Fibroblast of lung (primary cell): ENCODE data around the gene ADAM23. TPM values are rescaled to one million over a fixed set of nuclear protein-coding genes. Genes with fewer than 3 reads are reported as not detected.
A peak's percentile ranks its signal among the peaks of the same experiment; 100 is the strongest.
"Not testable (repeated sequence)": the region's sequence is repeated elsewhere in the genome, so short reads cannot be mapped to it uniquely, and the experiment has no call there.

Source experiments
- DNase-seq, 2 donors: peaks; one replicate each; pipeline versions ENCODE4 v3.0.0 to v3.0.0-alpha.2; 2010; ENCODE audit warnings: low read depth in 2 of 2
- H2AFZ ChIP-seq: 2 replicates; pipeline ENCODE4 v1.5.1; 2012; ENCODE audit warnings: low read length, control low read depth, inconsistent platforms
- H3K27ac ChIP-seq: 2 replicates; pipeline ENCODE4 v1.5.1; 2011; ENCODE audit warnings: low read length, control low read depth; ENCODE audit not compliant: insufficient read depth
- H3K27me3 ChIP-seq: 2 replicates; pipeline ENCODE4 v1.5.1; 2011; ENCODE audit warnings: mild to moderate bottlenecking, low read length; ENCODE audit not compliant: control insufficient read depth, insufficient read depth
- H3K36me3 ChIP-seq: 2 replicates; pipeline ENCODE4 v1.5.1; 2011; ENCODE audit warnings: low read length; ENCODE audit not compliant: control insufficient read depth, insufficient read depth
- H3K4me1 ChIP-seq: 2 replicates; pipeline ENCODE4 v1.5.1; 2011; ENCODE audit warnings: low read length; ENCODE audit not compliant: control insufficient read depth, insufficient read depth; ENCODE audit errors: extremely low read depth
- H3K4me2 ChIP-seq: 2 replicates; pipeline ENCODE4 v1.5.1; 2011; ENCODE audit warnings: low read length, control low read depth; ENCODE audit not compliant: insufficient read depth; ENCODE audit errors: extremely low read depth
- H3K4me3 ChIP-seq, 4 experiments: fragments of 200-600 bp in 1 of 4; sonication (generic) in 1 of 4; replicated peaks in 1 of 4; 2 replicates each; pipeline ENCODE4 v1.5.1; 2011 to 2016; ENCODE audit warnings: low read length in 4 of 4, low read depth in 3 of 4, mild to moderate bottlenecking in 3 of 4, control low read depth in 2 of 4, inconsistent platforms in 1 of 4, mixed read lengths in 1 of 4; ENCODE audit not compliant: insufficient read depth in 1 of 4; ENCODE audit errors: control extremely low read depth in 1 of 4
- H3K79me2 ChIP-seq: 2 replicates; pipeline ENCODE4 v1.5.1; 2012; ENCODE audit warnings: mild to moderate bottlenecking, low read length, inconsistent platforms; ENCODE audit not compliant: control insufficient read depth, insufficient read depth
- H3K9ac ChIP-seq: 2 replicates; pipeline ENCODE4 v1.5.1; 2011; ENCODE audit warnings: mild to moderate bottlenecking, low read length, control low read depth; ENCODE audit not compliant: insufficient read depth
- H3K9me3 ChIP-seq: 2 replicates; pipeline ENCODE4 v1.5.1; 2012; ENCODE audit warnings: low read depth, low read length; ENCODE audit not compliant: control insufficient read depth, insufficient read depth
- H4K20me1 ChIP-seq: 2 replicates; pipeline ENCODE4 v1.5.1; 2011; ENCODE audit warnings: low read length; ENCODE audit not compliant: control insufficient read depth, insufficient read depth; ENCODE audit errors: extremely low read depth
- EZH2 ChIP-seq: IDR thresholded peaks from 2 replicates; pipeline ENCODE4 v1.5.1; 2012; ENCODE audit warnings: low read length, control low read depth, mild to moderate bottlenecking; ENCODE audit errors: missing control alignments
- polyA minus RNA-seq: library from RNA; depleted of rRNA, polyadenylated mRNA; stranded (reverse); fragments of >200 nt; gene quantifications from 2 replicates; pipeline ENCODE4 v1.2.3, GENCODE V29; 2011; ENCODE audit warnings: low replicate concordance
- polyA plus RNA-seq, 2 donors: library from polyadenylated mRNA; depleted of rRNA in 1 of 2; stranded (reverse) in 1 of 2; unstranded in 1 of 2; fragments of >200 nt; gene quantifications; 2 replicates each; pipeline ENCODE4 v1.2.1, GENCODE V29; 2011 to 2012; ENCODE audit warnings: missing spikeins in 1 of 2
- total RNA-seq: library from RNA; depleted of rRNA; stranded (reverse); fragments of >200 nt; gene quantifications from 2 replicates; pipeline ENCODE4 v1.2.1, GENCODE V29; 2014
- TF ChIP-seq, protein P1 (sequence below), 2 donors: IDR thresholded peaks in 1 of 2; conservative IDR thresholded peaks in 1 of 2; 1 replicate in 1 of 2; 2 replicates in 1 of 2; pipeline ENCODE4 v1.5.1; 2011 to 2012; ENCODE audit warnings: low read length in 2 of 2, control low read depth in 1 of 2, inconsistent platforms in 1 of 2, low read depth in 1 of 2, mild to moderate bottlenecking in 1 of 2

ADAM23 gene, protein sequence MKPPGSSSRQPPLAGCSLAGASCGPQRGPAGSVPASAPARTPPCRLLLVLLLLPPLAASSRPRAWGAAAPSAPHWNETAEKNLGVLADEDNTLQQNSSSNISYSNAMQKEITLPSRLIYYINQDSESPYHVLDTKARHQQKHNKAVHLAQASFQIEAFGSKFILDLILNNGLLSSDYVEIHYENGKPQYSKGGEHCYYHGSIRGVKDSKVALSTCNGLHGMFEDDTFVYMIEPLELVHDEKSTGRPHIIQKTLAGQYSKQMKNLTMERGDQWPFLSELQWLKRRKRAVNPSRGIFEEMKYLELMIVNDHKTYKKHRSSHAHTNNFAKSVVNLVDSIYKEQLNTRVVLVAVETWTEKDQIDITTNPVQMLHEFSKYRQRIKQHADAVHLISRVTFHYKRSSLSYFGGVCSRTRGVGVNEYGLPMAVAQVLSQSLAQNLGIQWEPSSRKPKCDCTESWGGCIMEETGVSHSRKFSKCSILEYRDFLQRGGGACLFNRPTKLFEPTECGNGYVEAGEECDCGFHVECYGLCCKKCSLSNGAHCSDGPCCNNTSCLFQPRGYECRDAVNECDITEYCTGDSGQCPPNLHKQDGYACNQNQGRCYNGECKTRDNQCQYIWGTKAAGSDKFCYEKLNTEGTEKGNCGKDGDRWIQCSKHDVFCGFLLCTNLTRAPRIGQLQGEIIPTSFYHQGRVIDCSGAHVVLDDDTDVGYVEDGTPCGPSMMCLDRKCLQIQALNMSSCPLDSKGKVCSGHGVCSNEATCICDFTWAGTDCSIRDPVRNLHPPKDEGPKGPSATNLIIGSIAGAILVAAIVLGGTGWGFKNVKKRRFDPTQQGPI
- 2.3 and 3.1 TPM in 2 replicates for total RNA-seq
- 2.7 and 9.5 TPM in 2 replicates for polyA plus RNA-seq
- 1.9 and 7.8 TPM in 2 replicates for polyA plus RNA-seq (2012)
- 2.0 TPM in 1 of 2 replicates, not detected in the other for polyA minus RNA-seq

GRCh38 chr2:206442833-206443734 lies at the start of gene ADAM23:
ADAM23 (plus strand) TSS chr2:206443532; CDS start chr2:206443867, 335 bp downstream.
- Histone ChIP-seq H3K4me3 (peak within 1 kb of the TSS; percentile 50 to 76 (median 58)), H3K36me3 (no peaks in the 10 kb centered on the region), H4K20me1 (no peaks in the 10 kb centered on the region), H3K4me2 (peak within 1 kb of the TSS; percentile 82), H3K27me3 (peaks cover 20% of the 10 kb centered on the region), H3K9me3 (no peaks in the 10 kb centered on the region), H3K4me1 (peaks cover 2% of the 10 kb centered on the region), H3K9ac (peak within 1 kb of the TSS; percentile 16), H2AFZ (peak within 1 kb of the TSS; percentile 62), H3K27ac (no peak within 1 kb of the TSS), H3K79me2 (no peaks in the 10 kb centered on the region)
- peak; percentile 47 to 61 for DNase-seq
- peak; percentile 65 for TF ChIP-seq EZH2
- TF ChIP-seq, protein P1, sequence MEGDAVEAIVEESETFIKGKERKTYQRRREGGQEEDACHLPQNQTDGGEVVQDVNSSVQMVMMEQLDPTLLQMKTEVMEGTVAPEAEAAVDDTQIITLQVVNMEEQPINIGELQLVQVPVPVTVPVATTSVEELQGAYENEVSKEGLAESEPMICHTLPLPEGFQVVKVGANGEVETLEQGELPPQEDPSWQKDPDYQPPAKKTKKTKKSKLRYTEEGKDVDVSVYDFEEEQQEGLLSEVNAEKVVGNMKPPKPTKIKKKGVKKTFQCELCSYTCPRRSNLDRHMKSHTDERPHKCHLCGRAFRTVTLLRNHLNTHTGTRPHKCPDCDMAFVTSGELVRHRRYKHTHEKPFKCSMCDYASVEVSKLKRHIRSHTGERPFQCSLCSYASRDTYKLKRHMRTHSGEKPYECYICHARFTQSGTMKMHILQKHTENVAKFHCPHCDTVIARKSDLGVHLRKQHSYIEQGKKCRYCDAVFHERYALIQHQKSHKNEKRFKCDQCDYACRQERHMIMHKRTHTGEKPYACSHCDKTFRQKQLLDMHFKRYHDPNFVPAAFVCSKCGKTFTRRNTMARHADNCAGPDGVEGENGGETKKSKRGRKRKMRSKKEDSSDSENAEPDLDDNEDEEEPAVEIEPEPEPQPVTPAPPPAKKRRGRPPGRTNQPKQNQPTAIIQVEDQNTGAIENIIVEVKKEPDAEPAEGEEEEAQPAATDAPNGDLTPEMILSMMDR (conservative IDR thresholded peaks at IDR 0.05 in 1 of 2, IDR thresholded peaks at IDR 0.05 in 1 of 2; ENCODE audit: low read depth in 1 of 2, low read length in 2 of 2), result no peak

DNA sequence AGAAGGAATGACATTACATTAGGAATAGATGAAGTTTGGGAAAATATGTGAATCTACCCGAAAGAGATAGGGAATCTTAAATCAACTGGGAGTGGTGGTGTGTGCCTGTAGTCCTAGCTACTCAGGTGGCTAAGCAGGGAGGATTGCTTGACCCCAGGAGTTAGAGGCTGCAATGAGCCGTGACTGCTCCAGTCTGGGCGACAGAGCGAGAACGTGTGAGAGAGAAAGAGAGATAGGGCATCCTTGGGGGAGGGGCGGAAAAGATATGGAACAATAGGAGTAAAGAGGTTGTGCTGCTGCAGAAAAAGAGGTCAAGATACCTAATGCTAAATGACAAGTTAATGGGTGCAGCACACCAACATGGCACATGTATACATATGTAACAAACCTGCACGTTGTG lies 47.1 kb upstream of the ADAM23 start:
- Histone ChIP-seq H3K4me2 (no peak overlapping the region), H4K20me1 (no peaks in the 10 kb centered on the region), H3K4me3 (no peak overlapping the region), H3K9ac (no peak overlapping the region), H2AFZ (no peak overlapping the region), H3K27me3 (no peaks in the 10 kb centered on the region), H3K9me3 (no peaks in the 10 kb centered on the region), H3K27ac (no peak overlapping the region), H3K4me1 (no peaks in the 10 kb centered on the region), H3K79me2 (no peaks in the 10 kb centered on the region), H3K36me3 (no peaks in the 10 kb centered on the region)
- TF ChIP-seq, protein P1 (conservative IDR thresholded peaks at IDR 0.05 in 1 of 2, IDR thresholded peaks at IDR 0.05 in 1 of 2; ENCODE audit: low read depth in 1 of 2, low read length in 2 of 2), result no peak
- no peak for TF ChIP-seq EZH2
- no peak for DNase-seq

- H3K27ac ChIP-seq, H3K27me3 ChIP-seq, H3K4me2 ChIP-seq, H3K4me1 ChIP-seq, H3K9me3 ChIP-seq, H4K20me1 ChIP-seq, H3K79me2 ChIP-seq, H3K9ac ChIP-seq, DNase-seq, H3K4me3 ChIP-seq, H3K36me3 ChIP-seq, H2AFZ ChIP-seq: not testable (repeated sequence)
These were observed 40.3 kb upstream of the ADAM23 start for GRCh38 chr2:206402956-206403569.
